ENCODE results near the gene STK17A.

- TF ChIP-seq CTCF (IDR thresholded peaks at IDR 0.05) (no peak), POLR2A (IDR thresholded peaks at IDR 0.05) (no peak)
Observed at GRCh38 chr7:43650457-43651052, 67.6 kb downstream of the STK17A start.

All from upper lobe of left lung (tissue), 4 donors.